Osteoblast (primary cell): ENCODE data around the gene GPR17. TPM values are rescaled to one million over a fixed set of nuclear protein-coding genes. Genes with fewer than 3 reads are reported as not detected.

Experiments
- DNase-seq: peaks from one replicate; pipeline ENCODE4 v3.0.0; 2011; ENCODE audit warnings: low spot score, mixed read lengths; ENCODE audit not compliant: insufficient read length; ENCODE audit errors: missing footprints
- H2AFZ ChIP-seq: 2 replicates; pipeline ENCODE4 v1.6.0; 2011; ENCODE audit warnings: mild to moderate bottlenecking, low read length
- H3K27ac ChIP-seq: 2 replicates; pipeline ENCODE4 v1.5.1; 2011; ENCODE audit warnings: mild to moderate bottlenecking, low read depth, low read length, moderate library complexity
- H3K27me3 ChIP-seq: 2 replicates; pipeline ENCODE4 v1.6.0; 2012; ENCODE audit warnings: mild to moderate bottlenecking, control low read depth, inconsistent platforms, low read length, moderate library complexity; ENCODE audit not compliant: insufficient read depth
- H3K36me3 ChIP-seq: 2 replicates; pipeline ENCODE4 v1.5.1; 2011; ENCODE audit warnings: mild to moderate bottlenecking, low read length, control low read depth, moderate library complexity; ENCODE audit not compliant: insufficient read depth
- H3K4me1 ChIP-seq: 2 replicates; pipeline ENCODE4 v1.5.1; 2011; ENCODE audit warnings: mild to moderate bottlenecking, low read length, control low read depth, moderate library complexity; ENCODE audit not compliant: insufficient read depth
- H3K4me2 ChIP-seq: 2 replicates; pipeline ENCODE4 v1.6.0; 2011; ENCODE audit warnings: mild to moderate bottlenecking, low read length; ENCODE audit not compliant: insufficient read depth
- H3K4me3 ChIP-seq: fragments of 200-600 bp; sonication (generic); 3 replicates; pipeline ENCODE4 v1.5.1; 2012; ENCODE audit warnings: mild to moderate bottlenecking, low read length, inconsistent platforms; ENCODE audit not compliant: insufficient read depth
- H3K79me2 ChIP-seq: 2 replicates; pipeline ENCODE4 v1.6.0; 2012; ENCODE audit warnings: mild to moderate bottlenecking, low read length, control low read depth, inconsistent platforms; ENCODE audit not compliant: insufficient read depth
- H3K9me3 ChIP-seq: 2 replicates; pipeline ENCODE4 v1.5.1; 2011; ENCODE audit warnings: low read depth, low read length, control low read depth
- H4K20me1 ChIP-seq: 2 replicates; pipeline ENCODE4 v1.6.0; 2012; ENCODE audit warnings: mild to moderate bottlenecking, low read length, control low read depth; ENCODE audit not compliant: insufficient read depth
- CTCF ChIP-seq: IDR thresholded peaks from 2 replicates; pipeline ENCODE4 v1.5.1; 2011; ENCODE audit warnings: mild to moderate bottlenecking, low read depth, low read length, moderate library complexity; ENCODE audit errors: extremely low read depth
- total RNA-seq: library from RNA; depleted of rRNA; stranded (reverse); fragments of >200 nt; gene quantifications from 2 replicates; pipeline ENCODE4 v1.2.3, GENCODE V29; 2012

The GPR17 gene
- total RNA-seq, 1 donor = not detected

GRCh38 chr2:127628767-127629614, 17.0 kb upstream of the GPR17 start:
- H4K20me1 ChIP-seq = no peaks in the 10 kb centered on the region
- H3K27ac ChIP-seq = no peak overlapping the region
- no peaks in the 10 kb centered on the region for H3K79me2 ChIP-seq
- no peaks in the 10 kb centered on the region for H3K27me3 ChIP-seq
- H3K36me3 ChIP-seq = no peaks in the 10 kb centered on the region
- no peak overlapping the region for H2AFZ ChIP-seq
- H3K9me3 ChIP-seq = no peaks in the 10 kb centered on the region
- TF ChIP-seq CTCF = no peak
- H3K4me3 ChIP-seq = no peak overlapping the region
- H3K4me2 ChIP-seq = no peak overlapping the region
- H3K4me1 ChIP-seq = no peaks in the 10 kb centered on the region
- no peak for DNase-seq

- no peak overlapping the region for H3K4me3 ChIP-seq
- TF ChIP-seq CTCF = no peak
- H3K27me3 ChIP-seq = no peaks in the 10 kb centered on the region
- no peaks in the 10 kb centered on the region for H3K9me3 ChIP-seq
- no peaks in the 10 kb centered on the region for H3K79me2 ChIP-seq
- no peak overlapping the region for H3K27ac ChIP-seq
- H3K4me1 ChIP-seq = no peaks in the 10 kb centered on the region
- no peak overlapping the region for H2AFZ ChIP-seq
- no peaks in the 10 kb centered on the region for H3K36me3 ChIP-seq
- DNase-seq = peak; percentile 78
- H4K20me1 ChIP-seq = no peaks in the 10 kb centered on the region
- H3K4me2 ChIP-seq = no peak overlapping the region
Measured at GRCh38 chr2:127629637-127630036, 16.3 kb upstream of the GPR17 start.

- TF ChIP-seq CTCF = no peak
Measured at GRCh38 chr2:127630096-127630863, 15.7 kb upstream of the GPR17 start.

More at GRCh38 chr2:127630096-127630863, 15.7 kb upstream of the GPR17 start:
- Histone ChIP-seq H3K27me3 (no peaks in the 10 kb centered on the region), H3K4me1 (no peaks in the 10 kb centered on the region), H2AFZ (no peak overlapping the region), H3K9me3 (no peaks in the 10 kb centered on the region), H4K20me1 (no peaks in the 10 kb centered on the region), H3K4me3 (no peak overlapping the region), H3K27ac (no peak overlapping the region), H3K36me3 (no peaks in the 10 kb centered on the region), H3K4me2 (no peak overlapping the region), H3K79me2 (no peaks in the 10 kb centered on the region)
- DNase-seq = peak; percentile 84
